DND-41 (cell line): ENCODE data around the gene HGFAC.

Source experiments
- EZH2 ChIP-seq: IDR thresholded peaks from 3 replicates; pipeline ENCODE4 v1.6.1; 2012; ENCODE audit warnings: borderline replicate concordance, low read depth, mild to moderate bottlenecking, moderate library complexity, low read length, inconsistent platforms; ENCODE audit not compliant: severe bottlenecking
- TF ChIP-seq, protein P1 (sequence below): IDR thresholded peaks from 2 replicates; pipeline ENCODE4 v1.5.1; 2012; ENCODE audit warnings: borderline replicate concordance, low read length, moderate library complexity, mild to moderate bottlenecking; ENCODE audit not compliant: poor library complexity, severe bottlenecking; ENCODE audit errors: extremely low read depth

DNA sequence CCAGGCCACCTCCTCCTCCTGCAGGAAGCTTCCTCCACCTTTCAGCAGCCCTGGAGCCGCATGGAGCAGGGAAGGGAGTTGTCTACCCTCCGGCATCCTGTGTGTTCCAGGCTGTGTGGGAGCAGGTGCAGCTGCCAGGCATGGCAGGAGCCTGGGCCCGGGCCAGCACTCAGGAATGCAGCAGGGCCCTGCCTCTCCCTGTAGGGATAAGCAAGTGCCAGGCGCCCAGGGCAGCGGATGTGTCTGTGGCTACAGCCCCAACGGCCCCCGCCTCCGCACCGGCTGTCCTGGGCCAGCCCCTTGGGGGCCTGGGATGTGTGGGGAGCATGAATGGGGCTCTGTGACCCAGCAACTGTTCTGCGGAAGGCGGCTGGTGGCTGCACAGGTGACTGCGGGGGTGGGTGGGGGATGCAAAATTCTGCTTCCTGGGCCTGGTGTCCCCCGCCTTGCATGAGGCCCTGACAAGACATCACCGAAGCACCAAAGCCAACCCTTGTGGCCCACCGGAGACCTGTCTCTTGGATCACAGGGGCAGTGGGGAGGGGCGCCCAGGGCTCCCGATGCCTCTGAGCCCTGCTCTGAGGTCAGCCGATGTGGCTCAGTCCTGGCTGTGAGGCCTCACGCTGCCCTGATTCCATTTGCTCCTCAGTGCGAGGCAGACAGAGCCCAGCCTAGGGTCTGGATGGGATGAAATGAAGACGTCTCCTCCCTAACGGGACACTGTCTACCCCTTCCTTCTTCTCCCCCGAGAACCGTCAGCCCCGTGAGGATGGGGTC, 19.9 kb downstream of the HGFAC start:
- TF ChIP-seq, protein P1, sequence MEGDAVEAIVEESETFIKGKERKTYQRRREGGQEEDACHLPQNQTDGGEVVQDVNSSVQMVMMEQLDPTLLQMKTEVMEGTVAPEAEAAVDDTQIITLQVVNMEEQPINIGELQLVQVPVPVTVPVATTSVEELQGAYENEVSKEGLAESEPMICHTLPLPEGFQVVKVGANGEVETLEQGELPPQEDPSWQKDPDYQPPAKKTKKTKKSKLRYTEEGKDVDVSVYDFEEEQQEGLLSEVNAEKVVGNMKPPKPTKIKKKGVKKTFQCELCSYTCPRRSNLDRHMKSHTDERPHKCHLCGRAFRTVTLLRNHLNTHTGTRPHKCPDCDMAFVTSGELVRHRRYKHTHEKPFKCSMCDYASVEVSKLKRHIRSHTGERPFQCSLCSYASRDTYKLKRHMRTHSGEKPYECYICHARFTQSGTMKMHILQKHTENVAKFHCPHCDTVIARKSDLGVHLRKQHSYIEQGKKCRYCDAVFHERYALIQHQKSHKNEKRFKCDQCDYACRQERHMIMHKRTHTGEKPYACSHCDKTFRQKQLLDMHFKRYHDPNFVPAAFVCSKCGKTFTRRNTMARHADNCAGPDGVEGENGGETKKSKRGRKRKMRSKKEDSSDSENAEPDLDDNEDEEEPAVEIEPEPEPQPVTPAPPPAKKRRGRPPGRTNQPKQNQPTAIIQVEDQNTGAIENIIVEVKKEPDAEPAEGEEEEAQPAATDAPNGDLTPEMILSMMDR, result no peak
- TF ChIP-seq EZH2, result no peak
